ENCODE results near the gene AACS.
"Not testable (repeated sequence)": the region's sequence is repeated elsewhere in the genome, so short reads cannot be mapped to it uniquely, and the experiment has no call there.

The AACS gene

DNA sequence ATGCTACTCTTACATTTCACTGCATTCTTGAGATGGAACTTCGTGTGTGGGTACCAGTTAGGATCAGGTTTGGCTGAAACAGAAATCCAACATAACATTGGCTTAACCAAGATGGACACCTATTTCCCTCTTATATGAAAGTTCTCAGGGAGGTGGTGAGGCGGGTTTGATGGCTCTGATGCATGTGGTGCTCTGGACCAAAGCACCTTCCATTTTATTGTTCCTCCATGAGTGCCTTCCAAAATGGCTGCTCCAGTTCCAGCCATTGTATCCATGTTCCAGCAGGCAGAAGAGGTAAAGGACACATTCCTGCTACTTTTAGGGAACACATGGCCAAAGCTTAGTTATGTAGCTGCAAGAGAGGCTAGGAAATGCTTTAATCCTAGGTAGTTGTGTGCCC is 42.2 kb upstream of the AACS start:
- Histone ChIP-seq H3K9ac (ENCODE audit: insufficient read length, low read depth) (no peak overlapping the region), H3K4me1 (ENCODE audit: insufficient read depth, insufficient read length) (no peaks in the 10 kb centered on the region), H3K36me3 (ENCODE audit: insufficient read depth, insufficient read length, low read length) (peaks cover 26% of the 10 kb centered on the region), H3K4me3 (ENCODE audit: insufficient read length, low read depth) (no peak overlapping the region), H3K9me3 (ENCODE audit: insufficient read depth, low read length) (no peaks in the 10 kb centered on the region), H3K27me3 (ENCODE audit: insufficient read depth, insufficient read length) (no peaks in the 10 kb centered on the region)
- TF ChIP-seq YY1 (IDR thresholded peaks at IDR 0.05; ENCODE audit: insufficient read depth, insufficient read length) (no peak), SUZ12 (IDR thresholded peaks at IDR 0.05; ENCODE audit: extremely low read depth, insufficient read depth, insufficient read length) (no peak), ZNF274 (IDR thresholded peaks at IDR 0.05; ENCODE audit: low read depth, low read length) (no peak)
- DNase-seq (ENCODE audit: low read depth, low spot score) = no peak

DNA sequence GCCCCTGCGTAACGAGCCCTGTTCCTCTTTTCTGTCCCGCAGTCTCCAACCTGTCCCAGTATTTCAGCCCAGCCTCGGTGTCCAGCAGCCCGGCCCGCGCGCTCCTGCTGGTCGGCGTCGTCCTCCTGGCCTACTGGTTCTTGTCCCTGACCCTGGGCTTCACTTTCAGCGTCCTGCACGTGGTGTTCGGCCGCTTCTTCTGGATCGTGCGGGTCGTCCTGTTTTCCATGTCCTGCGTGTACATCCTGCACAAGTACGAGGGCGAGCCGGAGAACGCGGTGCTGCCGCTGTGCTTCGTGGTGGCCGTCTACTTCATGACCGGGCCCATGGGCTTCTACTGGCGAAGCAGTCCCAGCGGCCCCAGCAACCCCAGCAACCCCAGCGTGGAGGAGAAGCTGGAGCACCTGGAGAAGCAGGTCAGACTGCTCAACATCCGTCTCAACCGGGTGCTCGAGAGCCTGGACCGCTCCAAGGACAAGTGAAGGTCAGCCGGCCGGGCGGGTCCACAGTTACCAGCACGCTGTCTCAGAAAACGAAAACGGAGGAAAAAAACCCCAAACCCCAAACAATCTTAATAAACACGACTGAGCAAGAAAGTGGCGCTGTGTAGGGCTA is 40.2 kb upstream of the AACS start:
- Histone ChIP-seq H3K36me3 (ENCODE audit: insufficient read depth, insufficient read length, low read length) (peaks cover 26% of the 10 kb centered on the region), H3K27me3 (ENCODE audit: insufficient read depth, insufficient read length) (no peaks in the 10 kb centered on the region), H3K4me3 (ENCODE audit: insufficient read length, low read depth) (no peak overlapping the region), H3K4me1 (ENCODE audit: insufficient read depth, insufficient read length) (no peaks in the 10 kb centered on the region), H3K9me3 (ENCODE audit: insufficient read depth, low read length) (no peaks in the 10 kb centered on the region), H3K9ac (ENCODE audit: insufficient read length, low read depth) (no peak overlapping the region)
- TF ChIP-seq YY1 (IDR thresholded peaks at IDR 0.05; ENCODE audit: insufficient read depth, insufficient read length) (no peak), SUZ12 (IDR thresholded peaks at IDR 0.05; ENCODE audit: extremely low read depth, insufficient read depth, insufficient read length) (no peak), ZNF274 (IDR thresholded peaks at IDR 0.05; ENCODE audit: low read depth, low read length) (no peak)
- DNase-seq (ENCODE audit: low read depth, low spot score) = no peak

DNA sequence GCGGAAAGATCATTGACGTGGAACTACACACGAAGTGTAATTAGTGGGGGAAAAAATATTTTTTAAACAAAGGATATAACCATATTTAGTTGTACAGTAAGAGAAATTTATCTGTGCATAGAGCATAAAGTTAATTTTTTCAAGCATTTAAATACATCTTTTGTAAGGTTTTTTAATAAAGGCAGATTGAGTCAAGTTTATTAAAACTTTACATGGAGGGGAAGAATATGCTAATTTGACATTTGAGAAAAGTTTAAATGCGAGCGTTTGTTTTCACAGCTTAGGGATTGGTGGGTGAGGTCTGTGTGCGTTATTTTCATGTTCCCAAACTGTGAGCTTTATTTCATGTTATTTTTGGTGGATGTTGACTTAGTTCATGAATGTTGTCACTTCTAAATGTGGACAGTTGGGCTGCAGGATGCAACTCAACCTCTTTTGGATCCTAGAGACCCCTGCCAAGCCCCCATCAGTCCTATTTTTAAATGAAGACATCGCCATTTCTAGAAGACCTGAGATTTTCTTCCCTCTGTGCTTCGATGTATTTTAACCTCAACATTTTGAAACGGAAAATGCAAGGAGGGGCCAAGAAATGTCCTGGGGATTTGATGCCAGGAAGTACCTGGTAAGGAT is 39.5 kb upstream of the AACS start:
- H3K36me3 ChIP-seq (ENCODE audit: insufficient read depth, insufficient read length, low read length) = peaks cover 26% of the 10 kb centered on the region
- TF ChIP-seq YY1 (IDR thresholded peaks at IDR 0.05; ENCODE audit: insufficient read depth, insufficient read length) (no peak), ZNF274 (IDR thresholded peaks at IDR 0.05; ENCODE audit: low read depth, low read length) (no peak), SUZ12 (IDR thresholded peaks at IDR 0.05; ENCODE audit: extremely low read depth, insufficient read depth, insufficient read length) (no peak)

DNA sequence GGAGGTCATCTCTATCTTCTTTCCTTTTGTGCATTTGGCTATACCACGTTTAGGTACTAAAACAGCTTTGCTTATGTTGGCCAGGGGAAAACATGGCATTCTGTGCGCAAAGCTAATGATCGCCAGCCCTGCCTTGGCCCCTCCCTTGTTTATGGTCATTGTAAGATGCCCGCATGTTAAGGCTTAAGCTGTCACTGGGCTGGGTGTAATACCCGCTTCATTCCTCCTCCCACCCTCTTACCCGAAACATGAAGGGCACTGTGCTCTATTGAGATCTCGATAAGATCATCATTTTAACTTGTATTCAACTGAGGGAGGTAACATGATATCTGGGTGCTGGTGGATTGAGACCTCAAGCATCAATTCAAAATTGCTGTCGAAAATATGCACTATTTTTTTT is 37.1 kb upstream of the AACS start:
- no peaks in the 10 kb centered on the region for H3K4me1 ChIP-seq (ENCODE audit: insufficient read depth, insufficient read length)
- TF ChIP-seq ZNF274 (IDR thresholded peaks at IDR 0.05; ENCODE audit: low read depth, low read length) (no peak), SUZ12 (IDR thresholded peaks at IDR 0.05; ENCODE audit: extremely low read depth, insufficient read depth, insufficient read length) (no peak), YY1 (IDR thresholded peaks at IDR 0.05; ENCODE audit: insufficient read depth, insufficient read length) (no peak)

More for the DNA sequence above, 39.5 kb upstream of the AACS start:
- no peak overlapping the region for H3K9ac ChIP-seq (ENCODE audit: insufficient read length, low read depth)
- H3K4me3 ChIP-seq (ENCODE audit: insufficient read length, low read depth) = no peak overlapping the region
- no peak for DNase-seq (ENCODE audit: low read depth, low spot score)
- H3K9me3 ChIP-seq (ENCODE audit: insufficient read depth, low read length) = no peaks in the 10 kb centered on the region
- no peaks in the 10 kb centered on the region for H3K4me1 ChIP-seq (ENCODE audit: insufficient read depth, insufficient read length)
- no peaks in the 10 kb centered on the region for H3K27me3 ChIP-seq (ENCODE audit: insufficient read depth, insufficient read length)

DNA sequence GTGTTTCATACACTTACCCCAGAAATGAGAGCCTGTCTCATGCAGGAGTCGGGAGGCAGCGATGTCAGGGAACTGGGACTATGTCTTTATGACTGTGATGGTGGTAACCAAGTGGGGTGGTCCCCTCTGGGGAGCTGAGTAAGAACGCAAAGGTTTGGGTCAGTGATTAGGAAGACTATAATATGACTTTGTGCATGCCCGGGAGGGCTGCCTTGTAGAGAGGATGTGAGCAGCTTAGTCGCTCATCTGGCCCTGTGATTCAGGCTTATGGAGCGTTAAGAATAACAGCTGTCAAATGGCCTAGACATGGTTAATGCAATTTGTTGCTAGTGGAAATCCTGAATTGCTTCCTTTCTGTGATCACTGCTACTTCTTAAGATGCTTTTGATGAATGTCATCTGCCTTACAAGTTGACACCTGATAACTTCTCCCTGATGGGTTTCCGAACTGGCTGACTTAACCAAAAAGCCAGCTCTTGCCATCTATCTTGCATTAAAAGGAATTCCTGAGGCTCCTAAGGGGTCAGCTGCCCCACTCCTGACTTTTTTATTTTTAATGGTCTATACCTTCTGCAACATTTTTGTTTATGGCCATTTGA is 35.4 kb upstream of the AACS start:
- Histone ChIP-seq H3K27me3 (ENCODE audit: insufficient read depth, insufficient read length) (no peaks in the 10 kb centered on the region), H3K4me1 (ENCODE audit: insufficient read depth, insufficient read length) (no peaks in the 10 kb centered on the region), H3K9me3 (ENCODE audit: insufficient read depth, low read length) (no peaks in the 10 kb centered on the region), H3K36me3 (ENCODE audit: insufficient read depth, insufficient read length, low read length) (peaks cover 19% of the 10 kb centered on the region), H3K4me3 (ENCODE audit: insufficient read length, low read depth) (no peak overlapping the region), H3K9ac (ENCODE audit: insufficient read length, low read depth) (no peak overlapping the region)
- TF ChIP-seq ZNF274 (IDR thresholded peaks at IDR 0.05; ENCODE audit: low read depth, low read length) (no peak), SUZ12 (IDR thresholded peaks at IDR 0.05; ENCODE audit: extremely low read depth, insufficient read depth, insufficient read length) (no peak)
- DNase-seq (ENCODE audit: low read depth, low spot score) = no peak

More for the DNA sequence above, 37.1 kb upstream of the AACS start:
- Histone ChIP-seq H3K9ac (ENCODE audit: insufficient read length, low read depth) (no peak overlapping the region), H3K36me3 (ENCODE audit: insufficient read depth, insufficient read length, low read length) (peaks cover 21% of the 10 kb centered on the region), H3K27me3 (ENCODE audit: insufficient read depth, insufficient read length) (no peaks in the 10 kb centered on the region), H3K4me3 (ENCODE audit: insufficient read length, low read depth) (no peak overlapping the region), H3K9me3 (ENCODE audit: insufficient read depth, low read length) (no peaks in the 10 kb centered on the region)
- DNase-seq (ENCODE audit: low read depth, low spot score) = no peak

DNA sequence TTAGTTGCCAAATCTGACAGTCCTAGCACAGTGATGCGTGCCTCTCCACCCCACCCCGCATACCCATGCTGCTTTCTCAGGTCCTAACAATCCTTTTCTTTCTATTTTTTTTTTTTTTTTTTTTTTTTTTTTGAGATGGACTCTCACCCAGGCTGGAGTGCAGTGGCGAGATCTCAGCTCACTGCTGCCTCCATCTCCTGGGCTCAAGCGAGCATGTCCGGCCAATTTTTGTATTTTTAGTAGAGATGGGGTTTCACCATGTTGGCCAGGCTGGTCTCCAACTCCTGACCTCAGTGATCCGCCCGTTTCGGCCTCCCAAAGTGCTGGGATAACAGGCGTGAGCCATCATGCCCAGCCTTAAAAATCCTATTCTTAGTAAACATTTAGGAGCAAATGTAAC is 33.8 kb upstream of the AACS start:
- not testable (repeated sequence) for DNase-seq (ENCODE audit: low read depth, low spot score); H3K9ac ChIP-seq (ENCODE audit: insufficient read length, low read depth); H3K4me1 ChIP-seq (ENCODE audit: insufficient read depth, insufficient read length); H3K27me3 ChIP-seq (ENCODE audit: insufficient read depth, insufficient read length); H3K36me3 ChIP-seq (ENCODE audit: insufficient read depth, insufficient read length, low read length); H3K4me3 ChIP-seq (ENCODE audit: insufficient read length, low read depth); H3K9me3 ChIP-seq (ENCODE audit: insufficient read depth, low read length)

DNA sequence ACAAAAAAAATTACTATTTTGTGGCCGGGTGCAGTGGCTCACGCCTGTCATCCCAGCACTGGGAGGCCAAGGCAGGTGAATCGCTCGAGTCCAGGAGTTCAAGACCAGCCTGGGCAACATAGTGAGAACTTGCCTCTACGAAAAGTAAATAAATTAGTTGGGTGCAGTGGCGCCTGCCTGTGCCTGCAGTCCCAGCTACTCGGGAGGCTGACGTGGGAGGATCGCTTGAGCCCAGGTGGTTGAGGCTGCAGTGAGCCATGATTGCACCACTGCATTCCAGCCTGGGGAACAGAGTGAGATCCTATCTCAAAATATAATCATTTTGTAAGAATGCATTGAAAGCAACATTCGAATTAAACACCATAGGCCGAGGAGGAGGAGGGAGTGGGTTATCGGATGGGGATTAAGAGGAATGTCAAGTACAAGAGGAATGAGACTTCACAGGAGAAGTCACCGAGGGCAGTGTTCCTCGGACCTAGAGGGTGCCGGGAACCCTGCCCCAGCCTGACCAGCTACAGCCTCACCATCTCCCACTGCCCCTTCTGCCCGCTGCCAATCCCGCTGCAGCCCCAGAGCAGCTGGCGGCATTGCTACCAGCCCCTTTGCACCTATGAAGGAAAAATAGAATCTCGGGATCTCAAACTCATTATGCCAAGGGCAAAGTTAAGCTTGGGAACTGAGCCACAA is 32.6 kb upstream of the AACS start:
- no peak overlapping the region for H3K4me3 ChIP-seq (ENCODE audit: insufficient read length, low read depth)
- no peaks in the 10 kb centered on the region for H3K4me1 ChIP-seq (ENCODE audit: insufficient read depth, insufficient read length)
- no peak for TF ChIP-seq SUZ12 (IDR thresholded peaks at IDR 0.05; ENCODE audit: extremely low read depth, insufficient read depth, insufficient read length)
- TF ChIP-seq ZNF274 (IDR thresholded peaks at IDR 0.05; ENCODE audit: low read depth, low read length) = no peak
- TF ChIP-seq YY1 (IDR thresholded peaks at IDR 0.05; ENCODE audit: insufficient read depth, insufficient read length) = no peak
- H3K9me3 ChIP-seq (ENCODE audit: insufficient read depth, low read length) = no peaks in the 10 kb centered on the region
- H3K36me3 ChIP-seq (ENCODE audit: insufficient read depth, insufficient read length, low read length) = peaks cover 4% of the 10 kb centered on the region
- DNase-seq (ENCODE audit: low read depth, low spot score) = no peak
- no peak overlapping the region for H3K9ac ChIP-seq (ENCODE audit: insufficient read length, low read depth)
- H3K27me3 ChIP-seq (ENCODE audit: insufficient read depth, insufficient read length) = no peaks in the 10 kb centered on the region

All from NT2/D1 (cell line).